Fibroblast of the aortic adventitia (primary cell): Measurements from ENCODE around the gene OR5M10. TPM values are rescaled to one million over a fixed set of nuclear protein-coding genes. Genes with fewer than 3 reads are reported as not detected.

Experiments used
- DNase-seq: peaks from one replicate; pipeline ENCODE4 v3.0.0-alpha.2; 2010; ENCODE audit warnings: low read depth
- H3K4me3 ChIP-seq: 2 replicates; pipeline ENCODE4 v1.5.1; 2011; ENCODE audit warnings: low read depth, mild to moderate bottlenecking, control low read depth, low read length, moderate library complexity
- total RNA-seq: library from RNA; depleted of rRNA; stranded (reverse); fragments of >200 nt; gene quantifications from 2 replicates; pipeline ENCODE4 v1.2.3, GENCODE V29; 2012; ENCODE audit warnings: low replicate concordance
- TF ChIP-seq, protein P1 (sequence below): IDR thresholded peaks from 2 replicates; pipeline ENCODE4 v1.5.1; 2011; ENCODE audit warnings: mild to moderate bottlenecking, low read length, control low read depth, inconsistent platforms; ENCODE audit not compliant: insufficient read depth

The OR5M10 gene
- total RNA-seq, 1 donor, result not detected

DNA sequence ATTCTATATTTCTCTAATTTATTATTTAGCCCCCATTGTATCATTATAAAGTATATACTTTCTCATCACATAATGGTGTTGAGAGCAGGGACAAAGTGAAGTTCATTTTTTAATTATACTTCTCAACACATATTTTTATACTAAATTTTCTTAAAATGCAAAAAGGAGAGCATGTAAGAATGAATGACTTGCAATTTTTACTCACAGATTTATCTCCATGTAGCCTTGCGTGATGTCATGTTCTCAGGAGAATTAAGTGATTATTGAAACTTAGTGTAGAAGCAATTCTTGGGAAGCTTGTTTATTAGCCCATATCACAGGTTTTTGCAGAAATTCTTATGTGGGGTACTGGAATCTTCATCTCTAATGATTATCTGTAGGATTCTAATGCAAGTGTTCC lies 33.8 kb downstream of the OR5M10 start:
- H3K4me3 ChIP-seq, result no peak overlapping the region
- TF ChIP-seq, protein P1, sequence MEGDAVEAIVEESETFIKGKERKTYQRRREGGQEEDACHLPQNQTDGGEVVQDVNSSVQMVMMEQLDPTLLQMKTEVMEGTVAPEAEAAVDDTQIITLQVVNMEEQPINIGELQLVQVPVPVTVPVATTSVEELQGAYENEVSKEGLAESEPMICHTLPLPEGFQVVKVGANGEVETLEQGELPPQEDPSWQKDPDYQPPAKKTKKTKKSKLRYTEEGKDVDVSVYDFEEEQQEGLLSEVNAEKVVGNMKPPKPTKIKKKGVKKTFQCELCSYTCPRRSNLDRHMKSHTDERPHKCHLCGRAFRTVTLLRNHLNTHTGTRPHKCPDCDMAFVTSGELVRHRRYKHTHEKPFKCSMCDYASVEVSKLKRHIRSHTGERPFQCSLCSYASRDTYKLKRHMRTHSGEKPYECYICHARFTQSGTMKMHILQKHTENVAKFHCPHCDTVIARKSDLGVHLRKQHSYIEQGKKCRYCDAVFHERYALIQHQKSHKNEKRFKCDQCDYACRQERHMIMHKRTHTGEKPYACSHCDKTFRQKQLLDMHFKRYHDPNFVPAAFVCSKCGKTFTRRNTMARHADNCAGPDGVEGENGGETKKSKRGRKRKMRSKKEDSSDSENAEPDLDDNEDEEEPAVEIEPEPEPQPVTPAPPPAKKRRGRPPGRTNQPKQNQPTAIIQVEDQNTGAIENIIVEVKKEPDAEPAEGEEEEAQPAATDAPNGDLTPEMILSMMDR, result no peak
- no peak for DNase-seq

DNA sequence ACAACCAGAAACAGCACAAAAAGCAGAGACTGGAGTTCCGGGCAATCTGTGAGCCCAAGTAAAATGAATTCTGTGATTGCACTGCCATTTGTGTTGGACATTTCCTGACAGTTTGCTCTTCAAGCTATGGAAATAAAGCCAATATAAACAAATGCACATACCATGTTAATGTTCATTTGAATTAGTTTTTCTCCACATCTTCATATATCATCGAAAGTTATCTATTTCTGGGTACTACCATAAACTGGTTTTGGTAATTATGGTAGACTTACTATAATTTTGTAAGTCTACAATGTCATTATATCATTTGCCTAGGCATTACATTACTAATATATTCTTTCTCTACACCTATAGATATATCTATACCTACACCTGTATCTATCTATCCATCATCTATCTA lies 34.4 kb downstream of the OR5M10 start, which contains the start of gene OR5M11:
TSS of gene OR5M11 (minus strand) at position 101 of the 400 bp plus-strand sequence. CDS start at position 101, 0 bp downstream.
- H3K4me3 ChIP-seq, result no peak within 1 kb of the TSS
- DNase-seq, result no peak
- TF ChIP-seq, protein P1, result no peak

DNA sequence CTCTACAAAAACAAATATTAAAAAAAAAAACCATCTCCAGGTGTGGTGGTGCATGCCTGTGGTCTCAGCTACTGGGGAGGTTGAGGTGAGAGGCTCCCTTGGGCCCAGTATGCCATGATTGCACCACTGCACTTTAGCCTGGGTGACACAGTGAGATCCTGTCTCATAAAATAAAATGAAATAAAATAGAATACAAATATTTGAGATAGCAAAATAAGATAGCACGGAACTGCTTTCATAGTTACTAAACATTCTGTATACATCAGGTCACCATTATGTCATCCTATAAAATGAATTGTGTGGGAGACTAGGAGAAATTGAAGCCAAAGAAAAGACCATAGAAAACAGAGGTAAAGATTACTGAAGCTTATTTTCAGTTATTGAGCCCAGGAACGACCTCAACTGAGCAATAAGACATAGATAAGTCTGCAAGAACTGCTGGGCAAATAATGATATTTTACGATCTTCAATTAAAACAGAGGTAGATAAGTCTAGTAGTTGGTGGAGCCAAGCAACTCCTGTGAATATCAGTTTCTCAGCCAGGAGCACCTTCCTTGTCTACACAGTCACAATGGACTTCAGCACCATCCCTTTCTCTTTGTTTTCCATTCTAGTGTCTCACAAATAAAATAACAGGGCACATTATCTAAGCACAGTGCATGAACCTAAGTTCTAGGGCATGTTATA lies 44.3 kb downstream of the OR5M10 start:
- no peak for DNase-seq
- H3K4me3 ChIP-seq, result no peak overlapping the region
- TF ChIP-seq, protein P1, result no peak

DNA sequence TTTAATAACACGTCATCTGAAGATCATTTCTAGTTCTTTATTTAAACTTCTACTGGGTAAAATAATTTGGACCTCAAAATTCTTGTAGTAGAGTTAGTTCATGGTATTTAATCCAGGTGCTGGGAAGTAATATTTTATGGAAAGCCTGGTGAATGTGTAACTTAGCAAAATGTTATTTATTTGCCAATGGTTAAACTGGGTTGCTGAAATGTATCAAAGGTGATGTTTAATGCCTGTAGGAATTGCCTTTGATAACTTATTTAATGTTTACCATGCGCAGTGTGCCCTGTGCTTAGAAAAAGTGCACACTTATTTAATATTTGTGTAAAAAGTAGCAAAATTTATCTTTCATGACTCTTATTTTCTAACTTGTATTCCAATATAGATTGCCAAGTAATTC lies 45.7 kb downstream of the OR5M10 start:
- no peak for DNase-seq
- H3K4me3 ChIP-seq, result no peak overlapping the region
- TF ChIP-seq, protein P1, result no peak

Other genes with a start within 250 kb of the OR5M10 start
- gene OR8K1, start 231.7 kb downstream of the OR5M10 start, total RNA-seq, result not detected in 2 replicates
- not detected in 2 replicates for gene OR8J1, start 223.4 kb downstream of the OR5M10 start, total RNA-seq
- not detected in 2 replicates for gene OR8U1, start 202.1 kb downstream of the OR5M10 start, total RNA-seq
- not detected in 2 replicates for gene OR5AL1, start 165.0 kb downstream of the OR5M10 start, total RNA-seq
- not detected in 2 replicates for gene OR5M3, start 104.4 kb downstream of the OR5M10 start, total RNA-seq
- not detected in 2 replicates for gene OR5M8, start 86.4 kb downstream of the OR5M10 start, total RNA-seq
- gene OR5M11, start 34.5 kb downstream of the OR5M10 start, total RNA-seq, result not detected in 2 replicates
- gene OR5M1, start 37.2 kb upstream of the OR5M10 start, total RNA-seq, result not detected in 2 replicates
- gene OR5AP2, start 64.7 kb upstream of the OR5M10 start, total RNA-seq, result not detected in 2 replicates
- not detected in 2 replicates for gene OR5AR1, start 86.0 kb upstream of the OR5M10 start, total RNA-seq
- not detected in 2 replicates for gene OR9G1, start 121.4 kb upstream of the OR5M10 start, total RNA-seq
- not detected in 2 replicates for gene OR9G4, start 171.0 kb upstream of the OR5M10 start, total RNA-seq